Stimulated activated naive CD8-positive, alpha-beta T cell treated with anti-CD3 and anti-CD28 coated beads, Interleukin-15, Interleukin-2, amounts not matched to agents 100 ng/mL and 50 ng/mL, for 24 hours (primary cell): ENCODE measurements around the gene KIF13A.
"Not testable (repeated sequence)": the region's sequence is repeated elsewhere in the genome, so short reads cannot be mapped to it uniquely, and the experiment has no call there.

Experiments used
- H3K27ac Mint-ChIP-seq: one replicate; pipeline ENCODE4 v1.8.0; 2021; ENCODE audit warnings: mild to moderate bottlenecking, mixed read lengths
- H3K27me3 Mint-ChIP-seq: one replicate; pipeline ENCODE4 v1.8.0; 2021; ENCODE audit warnings: mixed read lengths
- H3K36me3 Mint-ChIP-seq: one replicate; pipeline ENCODE4 v1.8.0; 2021; ENCODE audit warnings: low read depth, mixed read lengths
- H3K4me1 Mint-ChIP-seq: one replicate; pipeline ENCODE4 v1.8.0; 2021; ENCODE audit warnings: low read depth, mixed read lengths
- H3K4me3 Mint-ChIP-seq: one replicate; pipeline ENCODE4 v1.8.0; 2021; ENCODE audit warnings: mild to moderate bottlenecking, mixed read lengths
- H3K9me3 Mint-ChIP-seq: one replicate; pipeline ENCODE4 v1.8.0; 2021; ENCODE audit warnings: mixed read lengths

The KIF13A gene

GRCh38 chr6:17967668-17968518 is 19.5 kb downstream of the KIF13A start:
- H3K36me3 Mint-ChIP-seq: no peaks in the 10 kb centered on the region
- no peak overlapping the region for H3K4me3 Mint-ChIP-seq
- H3K27me3 Mint-ChIP-seq: peaks cover 17% of the 10 kb centered on the region
- H3K27ac Mint-ChIP-seq: no peak overlapping the region
- H3K4me1 Mint-ChIP-seq: no peaks in the 10 kb centered on the region
- no peaks in the 10 kb centered on the region for H3K9me3 Mint-ChIP-seq

GRCh38 chr6:17966451-17966850 is 21.0 kb downstream of the KIF13A start:
- no peak overlapping the region for H3K4me3 Mint-ChIP-seq
- H3K36me3 Mint-ChIP-seq: no peaks in the 10 kb centered on the region
- no peaks in the 10 kb centered on the region for H3K4me1 Mint-ChIP-seq
- peaks cover 22% of the 10 kb centered on the region for H3K27me3 Mint-ChIP-seq
- no peak overlapping the region for H3K27ac Mint-ChIP-seq
- no peaks in the 10 kb centered on the region for H3K9me3 Mint-ChIP-seq

- no peaks in the 10 kb centered on the region for H3K4me1 Mint-ChIP-seq
- H3K27me3 Mint-ChIP-seq: peaks cover 20% of the 10 kb centered on the region
- H3K36me3 Mint-ChIP-seq: no peaks in the 10 kb centered on the region
- H3K9me3 Mint-ChIP-seq: no peaks in the 10 kb centered on the region
- H3K4me3 Mint-ChIP-seq: no peak overlapping the region
- no peak overlapping the region for H3K27ac Mint-ChIP-seq
Observed at GRCh38 chr6:17965397-17965796, 22.0 kb downstream of the KIF13A start.

GRCh38 chr6:17964633-17965032 is 22.8 kb downstream of the KIF13A start:
- Mint-ChIP-seq H3K27ac (no peak overlapping the region), H3K9me3 (no peaks in the 10 kb centered on the region), H3K4me1 (no peaks in the 10 kb centered on the region), H3K27me3 (peaks cover 24% of the 10 kb centered on the region), H3K36me3 (no peaks in the 10 kb centered on the region), H3K4me3 (no peak overlapping the region)

GRCh38 chr6:17962436-17963031 is 24.9 kb downstream of the KIF13A start:
- no peaks in the 10 kb centered on the region for H3K9me3 Mint-ChIP-seq
- no peak overlapping the region for H3K27ac Mint-ChIP-seq
- no peaks in the 10 kb centered on the region for H3K36me3 Mint-ChIP-seq
- no peaks in the 10 kb centered on the region for H3K4me1 Mint-ChIP-seq
- H3K27me3 Mint-ChIP-seq: peaks cover 35% of the 10 kb centered on the region
- H3K4me3 Mint-ChIP-seq: no peak overlapping the region

- Mint-ChIP-seq H3K9me3 (no peaks in the 10 kb centered on the region), H3K36me3 (no peaks in the 10 kb centered on the region), H3K4me1 (no peaks in the 10 kb centered on the region), H3K4me3 (no peak overlapping the region), H3K27ac (no peak overlapping the region), H3K27me3 (peaks cover 36% of the 10 kb centered on the region)
Observed at GRCh38 chr6:17959302-17959701, 28.1 kb downstream of the KIF13A start.

GRCh38 chr6:17957904-17958620 is 29.4 kb downstream of the KIF13A start:
- no peak overlapping the region for H3K4me3 Mint-ChIP-seq
- H3K27ac Mint-ChIP-seq: no peak overlapping the region
- peaks cover 36% of the 10 kb centered on the region for H3K27me3 Mint-ChIP-seq
- H3K36me3 Mint-ChIP-seq: no peaks in the 10 kb centered on the region
- no peaks in the 10 kb centered on the region for H3K4me1 Mint-ChIP-seq
- no peaks in the 10 kb centered on the region for H3K9me3 Mint-ChIP-seq

GRCh38 chr6:17957498-17957897 is 29.9 kb downstream of the KIF13A start:
- H3K4me1 Mint-ChIP-seq: no peaks in the 10 kb centered on the region
- no peak overlapping the region for H3K4me3 Mint-ChIP-seq
- H3K9me3 Mint-ChIP-seq: no peaks in the 10 kb centered on the region
- H3K27me3 Mint-ChIP-seq: peaks cover 32% of the 10 kb centered on the region
- no peak overlapping the region for H3K27ac Mint-ChIP-seq
- H3K36me3 Mint-ChIP-seq: no peaks in the 10 kb centered on the region

GRCh38 chr6:17957086-17957485 is 30.3 kb downstream of the KIF13A start:
- H3K4me1 Mint-ChIP-seq: no peaks in the 10 kb centered on the region
- no peaks in the 10 kb centered on the region for H3K9me3 Mint-ChIP-seq
- H3K27ac Mint-ChIP-seq: no peak overlapping the region
- no peaks in the 10 kb centered on the region for H3K36me3 Mint-ChIP-seq
- peaks cover 28% of the 10 kb centered on the region for H3K27me3 Mint-ChIP-seq
- no peak overlapping the region for H3K4me3 Mint-ChIP-seq

GRCh38 chr6:17950095-17950494 is 37.3 kb downstream of the KIF13A start:
- H3K9me3 Mint-ChIP-seq: peaks cover 4% of the 10 kb centered on the region
- no peaks in the 10 kb centered on the region for H3K36me3 Mint-ChIP-seq
- H3K4me1 Mint-ChIP-seq: no peaks in the 10 kb centered on the region

GRCh38 chr6:17949168-17949567 is 38.3 kb downstream of the KIF13A start:
- Mint-ChIP-seq H3K4me1 (no peaks in the 10 kb centered on the region), H3K9me3 (peaks cover 4% of the 10 kb centered on the region), H3K27ac (no peak overlapping the region), H3K4me3 (no peak overlapping the region), H3K36me3 (no peaks in the 10 kb centered on the region), H3K27me3 (peaks cover 11% of the 10 kb centered on the region)

More at GRCh38 chr6:17950095-17950494, 37.3 kb downstream of the KIF13A start:
- no peak overlapping the region for H3K4me3 Mint-ChIP-seq
- no peak overlapping the region for H3K27ac Mint-ChIP-seq
- H3K27me3 Mint-ChIP-seq: peaks cover 7% of the 10 kb centered on the region

- no peak overlapping the region for H3K4me3 Mint-ChIP-seq
- H3K4me1 Mint-ChIP-seq: no peaks in the 10 kb centered on the region
- peaks cover 4% of the 10 kb centered on the region for H3K9me3 Mint-ChIP-seq
- H3K27me3 Mint-ChIP-seq: peaks cover 12% of the 10 kb centered on the region
- no peak overlapping the region for H3K27ac Mint-ChIP-seq
- H3K36me3 Mint-ChIP-seq: no peaks in the 10 kb centered on the region
Observed at GRCh38 chr6:17948725-17949124, 38.7 kb downstream of the KIF13A start.

GRCh38 chr6:17947574-17947973 is 39.9 kb downstream of the KIF13A start:
- H3K27ac Mint-ChIP-seq, H3K9me3 Mint-ChIP-seq, H3K36me3 Mint-ChIP-seq, H3K4me3 Mint-ChIP-seq, H3K4me1 Mint-ChIP-seq: not testable (repeated sequence)
- peaks cover 12% of the 10 kb centered on the region for H3K27me3 Mint-ChIP-seq

- no peaks in the 10 kb centered on the region for H3K36me3 Mint-ChIP-seq
- no peak overlapping the region for H3K27ac Mint-ChIP-seq
- no peak overlapping the region for H3K4me3 Mint-ChIP-seq
- H3K27me3 Mint-ChIP-seq: peaks cover 18% of the 10 kb centered on the region
- no peaks in the 10 kb centered on the region for H3K4me1 Mint-ChIP-seq
- H3K9me3 Mint-ChIP-seq: no peaks in the 10 kb centered on the region
Observed at GRCh38 chr6:17945575-17945974, 41.9 kb downstream of the KIF13A start.

GRCh38 chr6:17945111-17945510 is 42.3 kb downstream of the KIF13A start:
- H3K36me3 Mint-ChIP-seq: no peaks in the 10 kb centered on the region

More at GRCh38 chr6:17945111-17945510, 42.3 kb downstream of the KIF13A start:
- Mint-ChIP-seq H3K9me3 (no peaks in the 10 kb centered on the region), H3K4me3 (no peak overlapping the region), H3K4me1 (no peaks in the 10 kb centered on the region), H3K27ac (no peak overlapping the region), H3K27me3 (peaks cover 16% of the 10 kb centered on the region)
